Activated CD4-positive, alpha-beta T cell treated with anti-CD3 and anti-CD28 coated beads, Interleukin-10, Interleukin-2, amounts not matched to agents 100 ng/mL and 50 ng/mL, durations not matched to agents 16 hours and 8 hours (primary cell): ENCODE results near the gene PROCA1.

Source experiments
- DNase-seq: peaks from one replicate; pipeline ENCODE4 v3.0.0-alpha.2; 2020

PROCA1 gene

GRCh38 chr17:28711723-28712031 is at the start of gene PROCA1:
PROCA1 (minus strand) TSS chr17:28711888; CDS start chr17:28711660, 228 bp downstream.
- DNase-seq = no peak

- DNase-seq = no peak
Observed at GRCh38 chr17:28760601-28761562, 49.2 kb upstream of the PROCA1 start.

GRCh38 chr17:28759256-28759865 is 47.7 kb upstream of the PROCA1 start:
- no peak for DNase-seq

GRCh38 chr17:28758411-28759121 is 46.9 kb upstream of the PROCA1 start:
- no peak for DNase-seq

GRCh38 chr17:28756049-28756804 is 44.5 kb upstream of the PROCA1 start:
- DNase-seq = no peak

- DNase-seq = no peak
Observed at GRCh38 chr17:28755486-28755885, 43.8 kb upstream of the PROCA1 start.

- DNase-seq = no peak
Observed at GRCh38 chr17:28751600-28752366, 40.1 kb upstream of the PROCA1 start.

- peak; percentile 94 for DNase-seq
Observed at GRCh38 chr17:28750178-28751047, 38.7 kb upstream of the PROCA1 start.

- DNase-seq = no peak
Observed at GRCh38 chr17:28749516-28750177, 38.0 kb upstream of the PROCA1 start.

- DNase-seq = no peak
Observed at GRCh38 chr17:28748852-28749515, 37.3 kb upstream of the PROCA1 start.

- DNase-seq = no peak
Observed at GRCh38 chr17:28747801-28748750, 36.4 kb upstream of the PROCA1 start.

GRCh38 chr17:28747051-28747691 is 35.5 kb upstream of the PROCA1 start:
- no peak for DNase-seq

- DNase-seq = no peak
Observed at GRCh38 chr17:28746611-28747050, 34.9 kb upstream of the PROCA1 start.

- no peak for DNase-seq
Observed at GRCh38 chr17:28745786-28746411, 34.2 kb upstream of the PROCA1 start.

GRCh38 chr17:28744972-28745785 is 33.5 kb upstream of the PROCA1 start:
- DNase-seq = peak; percentile 46

- DNase-seq = peak; percentile 79
Observed at GRCh38 chr17:28744104-28744971, 32.6 kb upstream of the PROCA1 start.
